Urothelium cell line (cell line): ENCODE data around the gene ST6GALNAC5.

Source experiments
- DNase-seq: peaks from one replicate; pipeline ENCODE4 v3.0.0; 2011; ENCODE audit warnings: low spot score, mixed read lengths
- FAIRE-seq: peaks from 2 replicates; lab custom pipeline; 2011; peaks lifted over from hg19 to GRCh38; lab: Jason Lieb, UNC

Gene ST6GALNAC5

DNA sequence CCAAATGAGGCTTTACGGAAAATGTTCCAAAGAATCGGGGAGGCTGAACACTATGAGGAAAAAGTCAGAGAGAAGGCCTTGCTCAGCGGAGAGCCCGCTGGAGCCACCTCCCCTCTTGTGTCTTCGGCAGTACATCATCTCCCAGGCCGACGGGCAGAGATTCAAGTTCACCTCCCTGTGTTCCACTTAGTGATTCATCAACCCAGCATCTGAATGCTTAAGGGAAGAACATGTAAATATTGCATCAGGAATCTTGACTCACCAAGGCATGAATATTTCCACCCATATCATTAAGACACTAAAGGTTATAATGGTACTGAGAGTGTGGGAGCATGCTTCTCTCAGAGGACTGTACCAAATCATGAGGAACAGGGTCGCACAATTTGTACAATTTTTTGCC lies 172.5 kb downstream of the ST6GALNAC5 start:
- DNase-seq (peak; percentile 88), FAIRE-seq (peak; percentile 90)

DNA sequence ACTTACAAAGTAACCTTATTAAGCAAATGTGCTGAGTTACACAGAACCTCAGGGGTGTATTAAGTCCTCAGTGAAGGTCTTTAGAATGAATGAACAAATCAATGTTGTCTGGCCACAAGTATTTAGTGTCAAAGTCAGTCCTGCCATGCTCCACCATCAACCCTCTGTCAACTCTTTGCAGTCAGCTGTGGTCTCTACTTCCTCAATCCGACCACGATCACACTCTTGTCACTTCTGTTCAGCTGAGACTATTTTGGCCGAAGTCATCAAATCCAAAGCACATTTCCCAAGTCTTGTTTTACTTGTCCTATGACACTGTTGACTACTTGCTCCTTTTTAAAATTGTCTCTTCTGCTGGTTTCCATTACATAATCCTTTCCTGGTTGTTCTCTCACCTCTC lies 173.5 kb downstream of the ST6GALNAC5 start:
- DNase-seq (no peak), FAIRE-seq (no peak)

GRCh38 chr1:77044133-77044849 lies 177.0 kb downstream of the ST6GALNAC5 start:
- DNase-seq (peak; percentile 28), FAIRE-seq (no peak)

DNA sequence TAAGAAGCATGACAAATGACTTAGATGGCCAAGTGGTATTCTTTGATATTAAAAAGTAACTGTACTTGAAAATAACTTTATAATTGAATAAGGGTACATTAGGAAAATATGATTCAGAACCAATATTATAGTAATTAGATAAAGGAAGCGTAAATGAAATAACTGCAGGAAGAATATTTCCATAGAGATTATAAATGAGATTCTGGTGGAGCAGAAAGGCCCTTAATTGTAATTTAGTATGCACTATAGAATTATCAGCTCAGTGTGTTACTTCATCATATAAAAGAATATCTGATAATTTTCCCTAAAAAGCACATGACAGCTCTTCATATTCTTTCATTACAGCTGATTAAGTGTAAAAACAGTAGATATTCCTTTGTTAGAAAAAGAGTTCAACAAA lies 180.3 kb downstream of the ST6GALNAC5 start:
- FAIRE-seq (no peak), DNase-seq (no peak)

DNA sequence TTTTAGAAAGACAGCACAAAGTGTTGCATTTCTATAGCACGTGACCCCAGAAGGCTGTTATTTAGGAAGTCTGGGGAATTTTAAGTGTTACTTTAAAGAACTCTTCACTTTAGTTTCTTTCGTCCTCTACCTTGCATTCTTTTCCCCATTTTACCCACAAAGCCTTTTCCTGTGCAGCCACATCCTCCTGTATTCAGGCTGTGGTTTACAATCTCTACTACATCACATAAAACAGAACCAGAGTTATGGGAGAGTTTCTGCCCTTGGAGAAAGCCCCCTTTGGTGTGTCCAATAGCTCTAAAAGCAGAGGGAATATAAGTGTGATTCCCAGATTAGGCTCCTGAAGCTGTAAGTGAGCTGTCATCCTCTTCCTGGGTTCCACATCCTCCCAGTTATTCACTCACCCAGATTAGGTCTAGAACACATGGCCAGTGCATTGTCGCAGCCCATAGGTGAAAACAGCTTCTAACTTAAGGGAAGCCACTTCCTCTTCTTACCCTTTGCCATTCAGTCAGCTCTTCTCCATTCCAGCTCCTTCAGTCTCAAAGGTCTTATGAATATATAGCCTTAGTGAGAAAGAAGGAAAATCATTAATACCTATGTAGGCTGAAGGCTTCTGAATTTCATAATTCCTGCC lies 180.8 kb downstream of the ST6GALNAC5 start:
- FAIRE-seq (no peak), DNase-seq (no peak)

GRCh38 chr1:77048615-77049005 lies 181.3 kb downstream of the ST6GALNAC5 start:
- FAIRE-seq, result no peak
- no peak for DNase-seq

DNA sequence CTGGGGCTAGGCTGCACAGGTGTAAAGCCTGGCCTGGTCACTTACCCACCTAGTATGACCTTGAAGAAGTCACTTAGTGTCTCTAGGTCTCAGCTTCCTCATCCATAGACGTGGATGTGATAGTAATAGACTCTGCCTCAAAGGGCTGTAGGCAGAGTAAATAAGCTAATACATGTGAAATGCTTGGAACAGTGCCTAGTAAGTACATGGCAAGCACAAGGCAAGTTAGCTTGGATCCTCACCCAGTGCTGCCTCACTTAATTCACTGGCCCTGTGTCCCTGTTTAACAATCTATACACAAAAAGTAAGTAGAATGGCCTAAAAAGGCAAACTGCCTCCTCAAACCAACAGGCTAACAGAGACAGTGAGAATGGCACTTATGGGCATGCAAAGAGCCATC lies 184.1 kb downstream of the ST6GALNAC5 start:
- FAIRE-seq (peak; percentile 50), DNase-seq (no peak)

DNA sequence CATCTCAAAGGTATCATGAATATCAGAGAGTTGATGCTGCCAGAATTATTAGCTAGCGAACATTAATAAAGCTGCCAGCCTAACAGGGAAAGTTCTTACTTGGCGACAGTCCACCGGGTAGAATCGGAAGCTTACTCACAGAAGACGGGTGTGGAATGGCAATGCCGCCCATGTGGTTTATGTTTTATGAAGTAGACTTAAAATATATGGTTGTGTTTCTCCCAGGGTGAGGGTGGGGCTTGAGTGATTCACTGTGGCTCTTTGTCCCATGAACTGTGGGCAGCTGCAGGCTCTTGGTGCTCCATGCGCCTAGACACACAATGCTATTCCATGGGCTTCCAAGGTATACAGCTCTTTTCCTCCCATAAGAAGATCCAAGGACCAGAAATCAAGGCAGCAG lies 189.2 kb downstream of the ST6GALNAC5 start:
- DNase-seq, result no peak
- no peak for FAIRE-seq

GRCh38 chr1:77057994-77058585 lies 190.8 kb downstream of the ST6GALNAC5 start:
- FAIRE-seq (no peak), DNase-seq (no peak)

GRCh38 chr1:77060000-77060399 lies 192.7 kb downstream of the ST6GALNAC5 start:
- FAIRE-seq (no peak), DNase-seq (no peak)

DNA sequence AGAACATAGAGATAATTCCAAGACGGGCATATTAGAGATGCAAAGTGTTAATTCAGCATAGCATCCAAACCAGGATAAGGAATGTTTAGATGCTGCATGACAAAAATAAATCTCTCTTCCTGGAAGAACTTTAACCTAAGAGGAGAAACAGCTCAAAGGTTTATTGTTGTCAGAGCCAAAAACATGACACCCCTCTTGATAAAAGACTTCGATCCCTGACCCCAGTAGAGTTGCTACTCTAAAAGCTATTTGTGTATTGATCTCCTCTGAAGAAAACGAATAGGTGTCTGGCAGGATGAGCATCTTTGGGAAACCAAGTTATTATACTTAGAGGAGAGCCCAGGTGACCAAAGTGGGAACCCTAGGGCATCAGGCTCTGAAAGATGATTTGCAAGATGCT lies 193.9 kb downstream of the ST6GALNAC5 start:
- no peak for DNase-seq
- no peak for FAIRE-seq

- no peak for DNase-seq
- no peak for FAIRE-seq
These were observed 195.8 kb downstream of the ST6GALNAC5 start for GRCh38 chr1:77063118-77063517.

GRCh38 chr1:77064246-77064645 lies 197.0 kb downstream of the ST6GALNAC5 start:
- DNase-seq, result no peak
- no peak for FAIRE-seq

DNA sequence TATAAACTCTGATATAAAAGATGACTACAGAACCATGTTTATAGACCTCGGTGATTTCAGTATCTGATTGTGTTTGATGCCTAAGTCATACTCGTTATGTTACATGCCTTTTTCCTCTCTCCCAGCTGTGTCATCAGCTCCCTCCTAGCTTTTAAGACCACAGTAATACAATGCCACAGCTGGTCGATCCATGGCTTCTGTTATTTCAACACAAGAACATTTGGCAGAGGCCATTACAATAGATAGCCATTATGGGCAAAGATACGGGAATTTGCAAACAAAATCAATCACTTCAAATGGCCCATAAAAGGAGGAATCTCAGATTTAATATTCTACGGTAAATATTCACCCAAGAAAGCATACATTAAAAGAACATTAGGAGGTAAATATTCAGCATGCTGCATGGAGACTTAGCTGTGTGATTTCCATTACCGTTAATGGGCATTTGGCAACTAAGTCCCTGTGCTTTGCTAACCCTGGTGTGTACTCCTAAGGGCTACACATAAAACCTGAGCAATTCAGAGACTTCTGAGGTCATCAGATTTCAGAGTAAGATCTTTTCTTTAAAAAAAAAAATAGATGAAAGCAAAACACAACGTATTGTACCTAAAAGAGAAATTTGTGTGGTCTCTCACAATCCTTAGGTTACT lies 198.5 kb downstream of the ST6GALNAC5 start:
- FAIRE-seq (no peak), DNase-seq (no peak)

DNA sequence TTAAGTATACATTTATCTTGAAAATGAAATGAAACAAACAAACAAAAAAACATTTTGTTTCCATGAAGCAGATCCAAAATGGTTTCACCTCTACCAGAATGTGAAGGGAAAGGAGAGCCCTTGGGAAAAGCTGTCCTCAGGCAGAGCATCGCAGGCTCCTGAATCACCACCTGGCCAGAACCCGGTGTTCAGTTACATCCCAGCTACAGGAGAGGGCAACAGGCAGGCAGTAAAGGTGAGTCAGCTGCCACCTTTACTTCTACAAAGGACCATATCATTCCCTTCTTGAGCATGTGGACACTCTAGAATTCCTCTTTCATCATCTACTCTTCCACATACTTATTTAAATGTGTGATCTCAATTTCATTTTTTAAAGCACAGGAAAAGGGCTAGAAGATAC lies 200.7 kb downstream of the ST6GALNAC5 start:
- no peak for DNase-seq
- FAIRE-seq, result no peak

DNA sequence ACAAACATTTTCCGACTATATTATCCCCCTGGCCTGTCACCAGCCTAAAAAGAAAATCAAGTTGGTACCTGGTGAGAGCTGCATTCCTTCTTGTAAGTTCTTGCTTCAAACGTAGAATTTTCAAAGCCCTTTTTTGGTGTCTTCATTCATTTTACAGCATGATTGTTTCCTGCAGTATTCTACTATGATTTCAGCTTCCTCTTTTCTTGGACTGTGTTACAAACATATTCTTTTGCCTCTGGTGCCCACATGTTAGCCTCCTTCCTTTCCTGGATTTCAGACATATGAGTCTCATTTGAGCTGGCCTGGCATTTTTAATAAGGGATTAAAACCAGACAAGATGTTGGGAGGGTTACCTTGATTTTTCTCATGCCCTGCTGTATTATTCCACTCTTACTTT lies 209.5 kb downstream of the ST6GALNAC5 start:
- no peak for FAIRE-seq
- DNase-seq, result no peak

DNA sequence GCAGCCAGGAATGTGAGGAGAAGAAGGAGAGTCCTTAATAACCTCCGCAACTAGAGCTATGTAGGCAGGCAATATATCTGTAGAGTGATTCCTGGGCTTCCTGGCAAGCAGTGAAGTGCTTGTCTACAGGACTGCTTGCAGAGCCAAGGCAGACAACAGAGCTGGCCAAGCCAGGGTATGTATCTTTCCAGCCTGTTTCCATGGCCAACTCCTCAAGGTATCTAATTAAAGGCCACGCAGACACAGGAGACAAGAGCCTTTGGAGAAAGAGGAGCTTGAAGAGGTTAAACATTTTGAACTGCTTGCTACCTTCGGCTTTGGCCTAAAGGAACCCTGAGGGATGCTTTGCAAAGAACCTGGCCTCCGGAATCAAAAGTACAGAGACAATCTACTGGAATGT lies 214.6 kb downstream of the ST6GALNAC5 start:
- FAIRE-seq (no peak), DNase-seq (no peak)

DNA sequence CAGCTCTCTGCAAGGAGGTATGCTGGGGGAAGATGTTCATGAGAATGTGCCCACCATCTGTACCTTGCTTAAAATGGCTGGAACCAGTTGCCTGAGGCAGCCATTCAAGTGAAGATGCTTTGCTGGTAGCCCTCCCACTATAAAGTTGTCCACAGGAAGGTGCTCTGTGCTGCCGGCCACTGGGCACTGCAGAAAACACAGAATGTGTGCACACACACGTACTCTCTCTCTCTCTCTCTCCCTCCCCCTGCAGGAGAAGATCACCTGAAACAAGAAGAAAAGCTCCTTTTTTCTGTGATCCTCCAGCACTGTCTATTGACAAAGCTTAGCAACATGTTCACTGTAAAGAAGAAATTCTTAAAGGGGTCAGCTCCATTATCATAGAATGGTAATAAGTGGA lies 217.2 kb downstream of the ST6GALNAC5 start:
- FAIRE-seq (no peak), DNase-seq (no peak)

DNA sequence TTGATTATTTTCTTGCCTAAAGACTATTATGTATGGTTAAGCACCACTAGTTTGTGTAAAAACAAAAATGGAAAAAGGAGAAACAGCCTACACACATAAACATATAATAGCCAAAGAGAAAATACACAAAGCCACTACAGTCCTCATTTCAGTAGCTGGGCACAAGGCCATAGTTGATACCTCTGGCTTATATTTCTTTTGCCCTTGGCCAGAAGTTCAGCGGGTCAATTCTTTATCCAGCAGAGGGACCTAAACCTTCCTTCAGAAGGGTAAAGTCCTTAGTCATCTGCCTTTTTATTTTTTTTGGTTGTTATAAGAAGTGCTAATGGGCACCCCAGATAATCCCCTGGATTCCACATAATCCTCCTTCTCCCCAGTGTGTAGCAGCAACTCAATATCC lies 217.8 kb downstream of the ST6GALNAC5 start:
- FAIRE-seq (no peak), DNase-seq (no peak)

GRCh38 chr1:77089756-77090155 lies 222.5 kb downstream of the ST6GALNAC5 start:
- FAIRE-seq (no peak), DNase-seq (no peak)

GRCh38 chr1:77095236-77095635 lies 228.0 kb downstream of the ST6GALNAC5 start:
- no peak for FAIRE-seq
- DNase-seq, result no peak
